OCI-LY1 (cell line): ENCODE results near the gene SANBR.
"Not testable (repeated sequence)": the region's sequence is repeated elsewhere in the genome, so short reads cannot be mapped to it uniquely, and the experiment has no call there.

Experiments used
- H2AFZ ChIP-seq: fragments of 200-600 bp; sonication (generic), shearing (Covaris generic); 2 replicates; pipeline ENCODE4 v1.6.0; 2014; ENCODE audit warnings: antibody characterized with exemption, mild to moderate bottlenecking, low read length
- H3F3A ChIP-seq: fragments of 200-600 bp; sonication (generic), shearing (Covaris generic); 2 replicates; pipeline ENCODE4 v1.6.0; 2014; ENCODE audit warnings: mild to moderate bottlenecking, antibody characterized with exemption, low read length, moderate library complexity; ENCODE audit not compliant: insufficient read depth
- H3K27ac ChIP-seq: fragments of 200-600 bp; sonication (generic); 2 replicates; pipeline ENCODE4 v1.5.1; 2014; ENCODE audit warnings: low read length, mixed run types, mild to moderate bottlenecking, low read depth; ENCODE audit not compliant: poor library complexity, severe bottlenecking
- H3K27me3 ChIP-seq: fragments of 200-600 bp; sonication (generic); 2 replicates; pipeline ENCODE4 v1.6.0; 2014; ENCODE audit warnings: antibody characterized with exemption, mild to moderate bottlenecking, low read length, moderate library complexity; ENCODE audit not compliant: insufficient read depth
- H3K36me3 ChIP-seq: fragments of 200-600 bp; sonication (generic); 2 replicates; pipeline ENCODE4 v1.6.1; 2014; ENCODE audit warnings: mild to moderate bottlenecking, antibody characterized with exemption, low read length, moderate library complexity, mixed read lengths; ENCODE audit not compliant: insufficient read depth
- H3K4me1 ChIP-seq: fragments of 200-600 bp; sonication (generic); 2 replicates; pipeline ENCODE4 v1.5.1; 2014; ENCODE audit warnings: mild to moderate bottlenecking, low read length, moderate library complexity; ENCODE audit not compliant: insufficient read depth, severe bottlenecking
- H3K4me2 ChIP-seq: fragments of 200-600 bp; sonication (generic), shearing (Covaris generic); 2 replicates; pipeline ENCODE4 v1.6.1; 2014; ENCODE audit warnings: low read length
- H3K4me3 ChIP-seq: fragments of 200-600 bp; sonication (generic); 2 replicates; pipeline ENCODE4 v1.5.1; 2014; ENCODE audit warnings: low read length, low read depth, mild to moderate bottlenecking, mixed read lengths; ENCODE audit not compliant: poor library complexity, severe bottlenecking
- H3K79me2 ChIP-seq: fragments of 200-600 bp; shearing (Covaris generic); 2 replicates; pipeline ENCODE4 v1.6.1; 2016; ENCODE audit warnings: mixed run types, low read length, mixed read lengths; ENCODE audit not compliant: insufficient read depth
- H3K9ac ChIP-seq: fragments of 200-600 bp; sonication (generic), shearing (Covaris generic); 2 replicates; pipeline ENCODE4 v1.6.1; 2014; ENCODE audit warnings: mild to moderate bottlenecking, low read length, mixed read lengths
- H3K9me2 ChIP-seq: fragments of 200-600 bp; sonication (generic), shearing (Covaris generic); 2 replicates; pipeline ENCODE4 v1.6.1; 2014; ENCODE audit warnings: low read depth, mild to moderate bottlenecking, low read length, mixed read lengths
- H3K9me3 ChIP-seq: fragments of 200-600 bp; shearing (Covaris generic); 2 replicates; pipeline ENCODE4 v1.6.1; 2014; ENCODE audit warnings: low read length, mixed read lengths
- H4K20me1 ChIP-seq: fragments of 200-600 bp; sonication (generic), shearing (Covaris generic); 2 replicates; pipeline ENCODE4 v1.6.0; 2016; ENCODE audit warnings: mild to moderate bottlenecking, low read length; ENCODE audit not compliant: insufficient read depth
- EZH2 ChIP-seq: fragments of 200-600 bp; sonication (generic), shearing (Covaris generic); IDR thresholded peaks from 2 replicates; pipeline ENCODE4 v1.8.0; 2017; ENCODE audit warnings: borderline replicate concordance, mixed run types, mild to moderate bottlenecking, antibody characterized with exemption, low read length, moderate library complexity, mixed read lengths
- TF ChIP-seq, protein P1 (sequence below): fragments of 200-600 bp; sonication (generic), shearing (Covaris generic); IDR thresholded peaks from 2 replicates; pipeline ENCODE4 v1.5.1; 2017; ENCODE audit warnings: mild to moderate bottlenecking, antibody characterized with exemption, low read length, moderate library complexity, mixed read lengths

The SANBR gene

DNA sequence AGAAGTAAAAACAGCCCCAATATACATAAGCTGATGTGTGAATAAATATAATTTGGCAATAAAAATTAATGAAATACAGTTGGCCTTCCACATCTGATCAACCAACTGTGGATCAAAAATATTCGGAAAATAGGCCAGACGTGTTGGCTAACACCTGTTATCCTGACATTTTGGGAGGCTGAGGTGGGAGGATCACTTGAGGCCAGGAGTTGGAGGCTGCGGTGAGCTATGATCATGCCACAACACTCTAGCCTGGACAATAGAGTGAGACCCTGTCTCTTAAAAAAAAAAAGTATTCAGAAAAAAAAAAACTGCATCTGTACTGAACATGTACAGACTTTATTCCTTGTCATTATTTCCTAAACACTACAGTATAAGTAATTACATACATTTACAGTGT is 36.1 kb upstream of the SANBR start:
- no peak overlapping the region for H3K9ac ChIP-seq
- TF ChIP-seq, protein P1, sequence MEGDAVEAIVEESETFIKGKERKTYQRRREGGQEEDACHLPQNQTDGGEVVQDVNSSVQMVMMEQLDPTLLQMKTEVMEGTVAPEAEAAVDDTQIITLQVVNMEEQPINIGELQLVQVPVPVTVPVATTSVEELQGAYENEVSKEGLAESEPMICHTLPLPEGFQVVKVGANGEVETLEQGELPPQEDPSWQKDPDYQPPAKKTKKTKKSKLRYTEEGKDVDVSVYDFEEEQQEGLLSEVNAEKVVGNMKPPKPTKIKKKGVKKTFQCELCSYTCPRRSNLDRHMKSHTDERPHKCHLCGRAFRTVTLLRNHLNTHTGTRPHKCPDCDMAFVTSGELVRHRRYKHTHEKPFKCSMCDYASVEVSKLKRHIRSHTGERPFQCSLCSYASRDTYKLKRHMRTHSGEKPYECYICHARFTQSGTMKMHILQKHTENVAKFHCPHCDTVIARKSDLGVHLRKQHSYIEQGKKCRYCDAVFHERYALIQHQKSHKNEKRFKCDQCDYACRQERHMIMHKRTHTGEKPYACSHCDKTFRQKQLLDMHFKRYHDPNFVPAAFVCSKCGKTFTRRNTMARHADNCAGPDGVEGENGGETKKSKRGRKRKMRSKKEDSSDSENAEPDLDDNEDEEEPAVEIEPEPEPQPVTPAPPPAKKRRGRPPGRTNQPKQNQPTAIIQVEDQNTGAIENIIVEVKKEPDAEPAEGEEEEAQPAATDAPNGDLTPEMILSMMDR: no peak
- TF ChIP-seq EZH2: no peak
- H2AFZ ChIP-seq: no peak overlapping the region
- H3F3A ChIP-seq: no peaks in the 10 kb centered on the region
- 0 out of 2 replicates have a peak, but pooled peaks cover 6% of the 10 kb centered on the region for H3K79me2 ChIP-seq
- H3K36me3 ChIP-seq: peaks cover 35% of the 10 kb centered on the region
- no peaks in the 10 kb centered on the region for H3K9me3 ChIP-seq
- no peaks in the 10 kb centered on the region for H3K9me2 ChIP-seq
- no peaks in the 10 kb centered on the region for H3K4me1 ChIP-seq
- H3K27me3 ChIP-seq: no peaks in the 10 kb centered on the region
- no peak overlapping the region for H3K4me3 ChIP-seq
- no peak overlapping the region for H3K27ac ChIP-seq
- no peak overlapping the region for H3K4me2 ChIP-seq
- no peaks in the 10 kb centered on the region for H4K20me1 ChIP-seq

DNA sequence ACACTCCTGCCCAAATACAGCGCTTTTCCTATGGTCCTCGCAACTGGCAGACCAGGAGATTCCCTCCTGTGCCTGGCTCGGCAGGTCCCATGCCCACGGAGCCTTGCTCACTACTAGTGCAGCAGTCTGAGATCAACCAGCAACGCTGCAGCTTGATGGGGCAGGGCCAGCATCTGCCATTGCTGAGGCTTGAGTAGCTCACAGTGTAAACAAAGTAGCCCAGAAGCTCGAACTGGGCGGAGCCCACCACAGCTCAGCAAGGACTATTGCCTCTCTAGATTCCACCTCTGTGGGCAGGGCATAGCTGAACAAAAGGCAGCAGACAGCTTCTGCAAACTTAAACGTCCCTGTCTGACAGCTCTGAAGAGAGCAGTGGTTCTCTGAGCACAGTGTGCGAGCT is 31.1 kb upstream of the SANBR start:
- H3K79me2 ChIP-seq, H3K4me2 ChIP-seq, H3K9me3 ChIP-seq, H3K4me1 ChIP-seq, H2AFZ ChIP-seq, H3K9ac ChIP-seq, H3F3A ChIP-seq, H3K27me3 ChIP-seq, H3K4me3 ChIP-seq, H3K27ac ChIP-seq, H4K20me1 ChIP-seq, H3K9me2 ChIP-seq: not testable (repeated sequence)
- peaks cover 45% of the 10 kb centered on the region for H3K36me3 ChIP-seq

DNA sequence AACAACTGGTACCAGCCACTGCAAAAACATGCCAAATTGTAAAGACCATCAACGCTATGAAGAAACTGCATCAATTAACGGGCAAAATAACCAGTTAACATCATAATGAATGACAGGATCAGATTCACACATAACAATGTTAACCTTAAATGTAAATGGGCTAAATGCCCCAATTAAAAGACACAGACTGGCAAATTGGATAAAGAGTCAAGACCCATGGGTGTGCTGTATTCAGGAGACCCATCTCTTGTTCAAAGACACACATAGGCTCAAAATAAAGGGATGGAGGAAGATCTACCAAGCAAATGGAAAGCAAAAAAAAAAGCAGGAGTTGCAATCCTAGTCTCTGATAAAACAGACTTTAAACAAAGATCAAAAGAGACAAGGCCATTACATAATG is 29.0 kb upstream of the SANBR start:
- H3K9ac ChIP-seq, H3K4me1 ChIP-seq, H3K79me2 ChIP-seq, H3K4me2 ChIP-seq, H3K9me2 ChIP-seq, H3K9me3 ChIP-seq, H3K4me3 ChIP-seq, H3K27me3 ChIP-seq, H4K20me1 ChIP-seq, H3K27ac ChIP-seq, H3F3A ChIP-seq, H2AFZ ChIP-seq: not testable (repeated sequence)
- peaks cover 39% of the 10 kb centered on the region for H3K36me3 ChIP-seq

DNA sequence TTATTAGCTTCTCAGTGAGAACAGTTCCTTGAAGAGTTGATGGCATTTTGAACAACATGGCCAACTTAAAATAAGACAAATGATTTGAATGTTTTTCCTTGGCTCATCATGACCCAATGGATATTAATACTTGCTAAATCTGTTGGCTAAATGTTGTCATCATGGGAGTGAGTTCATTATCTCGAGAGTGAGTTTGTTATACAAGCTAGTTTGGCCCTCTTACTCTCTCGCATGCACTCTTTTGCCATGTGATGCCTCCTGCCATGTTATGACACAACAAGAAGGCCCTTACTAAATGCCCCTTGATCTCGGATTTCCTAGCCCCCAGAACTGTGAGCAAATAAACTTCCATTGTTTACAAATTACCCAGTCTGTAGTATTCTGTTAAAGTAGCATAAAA is 22.9 kb upstream of the SANBR start:
- Histone ChIP-seq H3K27me3 (no peaks in the 10 kb centered on the region), H3K79me2 (no peaks in the 10 kb centered on the region), H3K27ac (no peak overlapping the region), H3K9ac (no peak overlapping the region), H3K9me2 (no peaks in the 10 kb centered on the region), H3K9me3 (no peaks in the 10 kb centered on the region), H3K4me3 (no peak overlapping the region), H3K36me3 (peaks cover 40% of the 10 kb centered on the region), H3K4me1 (no peaks in the 10 kb centered on the region), H2AFZ (no peak overlapping the region), H3K4me2 (no peak overlapping the region), H4K20me1 (no peaks in the 10 kb centered on the region), H3F3A (no peaks in the 10 kb centered on the region)
- TF ChIP-seq, protein P1: no peak
- TF ChIP-seq EZH2: no peak
